GM21390 (cell line): ENCODE results near the gene ADAT1.
A peak's percentile ranks its signal among the peaks of the same experiment; 100 is the strongest.

Experiments used
- ATAC-seq: cut with Tn5 transposase; IDR thresholded peaks from one replicate; pipeline ENCODE4 v1.9.1; 2021; ENCODE audit not compliant: unreplicated experiment

The ADAT1 gene

GRCh38 chr16:75622761-75623605, at the start of gene ADAT1:
Gene ADAT1 (minus strand): TSS chr16:75623281. CDS start chr16:75620799, 2,482 bp downstream.
- peak; percentile 96 for ATAC-seq

- ATAC-seq: no peak
These were observed 44.4 kb upstream of the ADAT1 start for GRCh38 chr16:75667503-75667902.

- ATAC-seq: no peak
These were observed 37.7 kb upstream of the ADAT1 start for GRCh38 chr16:75660726-75661302.

GRCh38 chr16:75660321-75660720, 37.2 kb upstream of the ADAT1 start:
- ATAC-seq: no peak

GRCh38 chr16:75658175-75658574, 35.1 kb upstream of the ADAT1 start:
- no peak for ATAC-seq

- ATAC-seq: no peak
These were observed 30.8 kb upstream of the ADAT1 start for GRCh38 chr16:75653922-75654321.

- peak; percentile 29 for ATAC-seq
These were observed 25.4 kb upstream of the ADAT1 start for GRCh38 chr16:75648265-75649076.

- peak; percentile 82 for ATAC-seq
These were observed 24.6 kb upstream of the ADAT1 start, which contains the start of the genes KARS1 and TERF2IP for GRCh38 chr16:75647492-75648264. Gene KARS1 (minus strand): TSS chr16:75647665. CDS start chr16:75647639, 26 bp downstream. Gene TERF2IP (plus strand): TSS chr16:75647773. CDS start chr16:75647883, 110 bp downstream.

- ATAC-seq: peak; percentile 21
These were observed 24.0 kb upstream of the ADAT1 start for GRCh38 chr16:75647112-75647491.

GRCh38 chr16:75644240-75645012, 21.3 kb upstream of the ADAT1 start:
- ATAC-seq: no peak

GRCh38 chr16:75640598-75640997, 17.5 kb upstream of the ADAT1 start:
- ATAC-seq: no peak

GRCh38 chr16:75635036-75635435, 12.0 kb upstream of the ADAT1 start:
- ATAC-seq: no peak

- ATAC-seq: no peak
These were observed 9.8 kb upstream of the ADAT1 start for GRCh38 chr16:75632857-75633256.

GRCh38 chr16:75630052-75630451, 7.0 kb upstream of the ADAT1 start:
- ATAC-seq: no peak

- no peak for ATAC-seq
These were observed 6.1 kb upstream of the ADAT1 start for GRCh38 chr16:75629132-75629531.

- no peak for ATAC-seq
These were observed 5.3 kb upstream of the ADAT1 start for GRCh38 chr16:75628351-75628750.

GRCh38 chr16:75627851-75628250, 4.8 kb upstream of the ADAT1 start:
- ATAC-seq: no peak

GRCh38 chr16:75626806-75627205, 3.7 kb upstream of the ADAT1 start:
- ATAC-seq: no peak

- ATAC-seq: no peak
These were observed 1.8 kb upstream of the ADAT1 start for GRCh38 chr16:75624921-75625334.

- ATAC-seq: no peak
These were observed 2.0 kb downstream of the ADAT1 start for GRCh38 chr16:75621170-75621477.
